Endometrium (tissue), 2 donors: ENCODE results near the gene GOLGA6A.
"Not testable (repeated sequence)": the region's sequence is repeated elsewhere in the genome, so short reads cannot be mapped to it uniquely, and the experiment has no call there.

ENCODE experiments used
- FAIRE-seq: peaks from 2 replicates; lab custom pipeline; 2012; peaks lifted over from hg19 to GRCh38; lab: Jason Lieb, UNC
- donor health status: control.
- donor health status: control.

GOLGA6A gene

GRCh38 chr15:74099963-74100733, 17.8 kb upstream of the GOLGA6A start:
- peak; percentile 86 for FAIRE-seq

GRCh38 chr15:74096753-74097474, 14.6 kb upstream of the GOLGA6A start:
- FAIRE-seq: not testable (repeated sequence)

- not testable (repeated sequence) for FAIRE-seq
Measured at GRCh38 chr15:74095610-74096009, 13.3 kb upstream of the GOLGA6A start.

GRCh38 chr15:74094567-74094966, 12.2 kb upstream of the GOLGA6A start:
- not testable (repeated sequence) for FAIRE-seq

- FAIRE-seq: not testable (repeated sequence)
Measured at GRCh38 chr15:74075781-74076180, 6.6 kb downstream of the GOLGA6A start.

- FAIRE-seq: not testable (repeated sequence)
Measured at GRCh38 chr15:74072614-74073337, 9.6 kb downstream of the GOLGA6A start.

- not testable (repeated sequence) for FAIRE-seq
Measured at GRCh38 chr15:74072132-74072531, 10.2 kb downstream of the GOLGA6A start.

GRCh38 chr15:74071645-74072044, 10.7 kb downstream of the GOLGA6A start:
- not testable (repeated sequence) for FAIRE-seq

GRCh38 chr15:74065684-74066411, 16.5 kb downstream of the GOLGA6A start:
- not testable (repeated sequence) for FAIRE-seq

- FAIRE-seq: not testable (repeated sequence)
Measured at GRCh38 chr15:74064822-74065221, 17.5 kb downstream of the GOLGA6A start.

- FAIRE-seq: not testable (repeated sequence)
Measured at GRCh38 chr15:74064183-74064582, 18.2 kb downstream of the GOLGA6A start.

GRCh38 chr15:74063425-74064146, 18.8 kb downstream of the GOLGA6A start:
- not testable (repeated sequence) for FAIRE-seq

GRCh38 chr15:74062671-74063070, 19.7 kb downstream of the GOLGA6A start:
- no peak for FAIRE-seq

- no peak for FAIRE-seq
Measured at GRCh38 chr15:74062236-74062635, 20.1 kb downstream of the GOLGA6A start.

- no peak for FAIRE-seq
Measured at GRCh38 chr15:74060251-74060650, 22.1 kb downstream of the GOLGA6A start.

GRCh38 chr15:74059050-74059833, 23.1 kb downstream of the GOLGA6A start:
- not testable (repeated sequence) for FAIRE-seq

GRCh38 chr15:74056330-74056729, 26.0 kb downstream of the GOLGA6A start:
- FAIRE-seq: not testable (repeated sequence)

- no peak for FAIRE-seq
Measured at GRCh38 chr15:74055804-74056203, 26.5 kb downstream of the GOLGA6A start.

GRCh38 chr15:74053941-74054529, 28.3 kb downstream of the GOLGA6A start:
- FAIRE-seq: no peak

- FAIRE-seq: no peak
Measured at GRCh38 chr15:74053517-74053916, 28.8 kb downstream of the GOLGA6A start.
